ENCODE results near the gene SYT13.

SYT13 gene

GRCh38 chr11:45262900-45263299 lies 23.2 kb downstream of the SYT13 start:
- TF ChIP-seq CTCF (IDR thresholded peaks at IDR 0.05) = no peak
- H3K27ac ChIP-seq = no peak overlapping the region
- peaks cover 48% of the 10 kb centered on the region for H3K27me3 ChIP-seq
- no peaks in the 10 kb centered on the region for H3K9me3 ChIP-seq
- H3K36me3 ChIP-seq = no peaks in the 10 kb centered on the region
- no peak overlapping the region for H3K4me3 ChIP-seq (ENCODE audit: low read depth in 1 of 2, low read length in 1 of 2)
- H3K4me1 ChIP-seq (ENCODE audit: control insufficient read depth in 1 of 2, insufficient read depth in 1 of 2, low read depth in 1 of 2, low read length in 1 of 2) = no peaks in the 10 kb centered on the region

GRCh38 chr11:45260071-45260470 lies 26.1 kb downstream of the SYT13 start:
- Histone ChIP-seq H3K36me3 (no peaks in the 10 kb centered on the region), H3K4me1 (ENCODE audit: control insufficient read depth in 1 of 2, insufficient read depth in 1 of 2, low read depth in 1 of 2, low read length in 1 of 2) (no peaks in the 10 kb centered on the region), H3K27me3 (peaks cover 48% of the 10 kb centered on the region), H3K27ac (no peak overlapping the region), H3K9me3 (no peaks in the 10 kb centered on the region), H3K4me3 (ENCODE audit: low read depth in 1 of 2, low read length in 1 of 2) (no peak overlapping the region)
- TF ChIP-seq CTCF (IDR thresholded peaks at IDR 0.05) = no peak

- Histone ChIP-seq H3K9me3 (no peaks in the 10 kb centered on the region), H3K4me1 (ENCODE audit: control insufficient read depth in 1 of 2, insufficient read depth in 1 of 2, low read depth in 1 of 2, low read length in 1 of 2) (no peaks in the 10 kb centered on the region), H3K27me3 (peaks cover 46% of the 10 kb centered on the region), H3K36me3 (no peaks in the 10 kb centered on the region), H3K4me3 (ENCODE audit: low read depth in 1 of 2, low read length in 1 of 2) (no peak overlapping the region), H3K27ac (no peak overlapping the region)
- TF ChIP-seq CTCF (IDR thresholded peaks at IDR 0.05) = no peak
Measured at GRCh38 chr11:45259592-45259991, 26.5 kb downstream of the SYT13 start.

GRCh38 chr11:45258982-45259530 lies 27.1 kb downstream of the SYT13 start:
- Histone ChIP-seq H3K4me1 (ENCODE audit: control insufficient read depth in 1 of 2, insufficient read depth in 1 of 2, low read depth in 1 of 2, low read length in 1 of 2) (no peaks in the 10 kb centered on the region), H3K27me3 (peaks cover 41% of the 10 kb centered on the region)
- no peak for TF ChIP-seq CTCF (IDR thresholded peaks at IDR 0.05)

GRCh38 chr11:45254070-45254469 lies 32.1 kb downstream of the SYT13 start:
- Histone ChIP-seq H3K9me3 (no peaks in the 10 kb centered on the region), H3K36me3 (no peaks in the 10 kb centered on the region), H3K4me1 (ENCODE audit: control insufficient read depth in 1 of 2, insufficient read depth in 1 of 2, low read depth in 1 of 2, low read length in 1 of 2) (no peaks in the 10 kb centered on the region), H3K27ac (no peak overlapping the region), H3K27me3 (peaks cover 12% of the 10 kb centered on the region), H3K4me3 (ENCODE audit: low read depth in 1 of 2, low read length in 1 of 2) (no peak overlapping the region)
- no peak for TF ChIP-seq CTCF (IDR thresholded peaks at IDR 0.05)

More at GRCh38 chr11:45258982-45259530, 27.1 kb downstream of the SYT13 start:
- Histone ChIP-seq H3K36me3 (no peaks in the 10 kb centered on the region), H3K27ac (no peak overlapping the region), H3K4me3 (ENCODE audit: low read depth in 1 of 2, low read length in 1 of 2) (no peak overlapping the region), H3K9me3 (no peaks in the 10 kb centered on the region)

- Histone ChIP-seq H3K27ac (no peak overlapping the region), H3K4me3 (ENCODE audit: low read depth in 1 of 2, low read length in 1 of 2) (no peak overlapping the region), H3K4me1 (ENCODE audit: control insufficient read depth in 1 of 2, insufficient read depth in 1 of 2, low read depth in 1 of 2, low read length in 1 of 2) (no peaks in the 10 kb centered on the region), H3K27me3 (peaks cover 8% of the 10 kb centered on the region), H3K36me3 (no peaks in the 10 kb centered on the region), H3K9me3 (no peaks in the 10 kb centered on the region)
- TF ChIP-seq CTCF (IDR thresholded peaks at IDR 0.05) = no peak
Measured at GRCh38 chr11:45253640-45254039, 32.5 kb downstream of the SYT13 start.
